Neural cell (in vitro differentiated cells): Measurements from ENCODE around the gene DCLK1.

Experiments used
- CTCF ChIP-seq: fragments of 450-650 bp; IDR thresholded peaks from 2 replicates; pipeline ENCODE4 v1.5.1; 2014; ENCODE audit warnings: antibody characterized with exemption, mild to moderate bottlenecking, moderate library complexity; ENCODE audit not compliant: poor library complexity, severe bottlenecking
- MXI1 ChIP-seq: fragments of 450-650 bp; conservative IDR thresholded peaks from 2 replicates; pipeline ENCODE4 v1.6.1; 2014; ENCODE audit warnings: antibody characterized with exemption, mild to moderate bottlenecking; ENCODE audit not compliant: poor library complexity, severe bottlenecking
- POLR2AphosphoS5 ChIP-seq: IDR thresholded peaks from 2 replicates; pipeline ENCODE4 v1.6.1; 2012
- RAD21 ChIP-seq: fragments of 450-650 bp; conservative IDR thresholded peaks from 2 replicates; pipeline ENCODE4 v1.6.1; 2014; ENCODE audit warnings: antibody characterized with exemption, mild to moderate bottlenecking, moderate library complexity
- REST ChIP-seq: IDR thresholded peaks from 2 replicates; pipeline ENCODE4 v1.6.1; 2012; ENCODE audit warnings: borderline replicate concordance
- TAF1 ChIP-seq: IDR thresholded peaks from 2 replicates; pipeline ENCODE4 v1.6.1; 2012; ENCODE audit warnings: low read depth

- TF ChIP-seq CTCF (no peak), MXI1 (no peak), TAF1 (no peak), RAD21 (no peak), POLR2AphosphoS5 (no peak), REST (no peak)
Measured at GRCh38 chr13:36173571-36174322, 42.6 kb upstream of the DCLK1 start.
